ENCODE results near the gene WNT7B. TPM values are rescaled to one million over a fixed set of nuclear protein-coding genes. Genes with fewer than 3 reads are reported as not detected.

The WNT7B gene
- total RNA-seq, 1 donor from 2014 or later: 3.7 TPM

GRCh38 chr22:45910928-45911467 lies 66.0 kb downstream of the WNT7B start:
- no peaks in the 10 kb centered on the region for H3K36me3 Mint-ChIP-seq (ENCODE audit: insufficient read depth)
- H3K4me1 Mint-ChIP-seq (ENCODE audit: low read depth): peaks cover under 1% of the 10 kb centered on the region
- no peak overlapping the region for H3K27ac Mint-ChIP-seq
- DNase-seq (ENCODE audit: low spot score, unreplicated experiment): no peak
- H3K9me3 Mint-ChIP-seq (ENCODE audit: low read depth): no peaks in the 10 kb centered on the region
- no peak for TF ChIP-seq CTCF (IDR thresholded peaks at IDR 0.05; ENCODE audit: unreplicated experiment)
- peaks cover 20% of the 10 kb centered on the region for H3K27me3 Mint-ChIP-seq
- no peak overlapping the region for H3K4me3 Mint-ChIP-seq (ENCODE audit: low read depth)

DNA sequence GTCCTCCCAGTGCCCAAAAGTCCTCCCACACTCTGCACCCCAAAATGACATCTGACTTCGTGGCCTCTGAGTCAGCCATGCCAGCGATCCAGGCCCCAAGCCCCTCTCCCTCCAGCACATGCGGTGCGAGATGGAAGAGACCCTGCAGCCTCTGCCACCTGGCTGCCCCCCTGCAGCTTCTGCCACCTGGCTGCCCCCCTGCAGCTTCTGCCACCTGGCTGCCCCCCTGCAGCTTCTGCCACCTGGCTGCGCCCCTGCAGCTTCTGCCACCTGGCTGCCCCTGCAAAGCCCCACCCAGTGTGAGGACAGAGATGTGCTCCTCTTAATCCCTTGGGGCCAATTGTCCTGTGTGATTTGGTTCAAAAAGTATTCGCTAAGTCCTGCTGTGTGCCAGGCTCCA lies 68.0 kb downstream of the WNT7B start:
- Mint-ChIP-seq H3K36me3 (ENCODE audit: insufficient read depth) (no peaks in the 10 kb centered on the region), H3K4me3 (ENCODE audit: low read depth) (no peak overlapping the region), H3K4me1 (ENCODE audit: low read depth) (peaks cover 6% of the 10 kb centered on the region), H3K9me3 (ENCODE audit: low read depth) (no peaks in the 10 kb centered on the region), H3K27me3 (peaks cover 17% of the 10 kb centered on the region), H3K27ac (no peak overlapping the region)
- DNase-seq (ENCODE audit: low spot score, unreplicated experiment): no peak
- TF ChIP-seq CTCF (IDR thresholded peaks at IDR 0.05; ENCODE audit: unreplicated experiment): no peak

GRCh38 chr22:45907996-45908395 lies 69.0 kb downstream of the WNT7B start:
- Mint-ChIP-seq H3K27me3 (peaks cover 13% of the 10 kb centered on the region), H3K36me3 (ENCODE audit: insufficient read depth) (no peaks in the 10 kb centered on the region), H3K4me3 (ENCODE audit: low read depth) (no peak overlapping the region), H3K27ac (no peak overlapping the region), H3K4me1 (ENCODE audit: low read depth) (peaks cover 8% of the 10 kb centered on the region), H3K9me3 (ENCODE audit: low read depth) (no peaks in the 10 kb centered on the region)
- no peak for DNase-seq (ENCODE audit: low spot score, unreplicated experiment)
- TF ChIP-seq CTCF (IDR thresholded peaks at IDR 0.05; ENCODE audit: unreplicated experiment): no peak

DNA sequence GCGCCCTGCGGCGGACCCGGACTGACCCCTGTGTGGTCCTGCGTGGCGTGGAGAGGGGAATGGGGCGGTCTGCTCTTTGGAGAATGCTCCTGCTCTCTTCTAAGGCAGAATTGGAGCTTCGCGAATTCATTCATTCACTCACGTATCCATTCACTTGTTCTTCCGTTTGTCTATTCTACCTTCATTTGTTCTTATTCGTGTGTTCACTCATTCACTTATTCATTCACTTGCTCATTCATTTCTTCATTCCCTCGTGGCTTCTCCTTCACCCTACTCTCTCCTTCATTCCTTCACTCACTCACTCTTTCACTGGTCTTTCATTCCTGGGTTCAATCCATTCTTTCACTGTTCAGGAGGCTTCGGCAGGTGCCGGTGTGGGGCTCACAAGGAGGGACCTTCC lies 69.6 kb downstream of the WNT7B start:
- H3K4me3 Mint-ChIP-seq (ENCODE audit: low read depth): no peak overlapping the region
- H3K27me3 Mint-ChIP-seq: peaks cover 13% of the 10 kb centered on the region
- H3K4me1 Mint-ChIP-seq (ENCODE audit: low read depth): peaks cover 8% of the 10 kb centered on the region
- TF ChIP-seq CTCF (IDR thresholded peaks at IDR 0.05; ENCODE audit: unreplicated experiment): no peak
- no peak for DNase-seq (ENCODE audit: low spot score, unreplicated experiment)
- H3K36me3 Mint-ChIP-seq (ENCODE audit: insufficient read depth): no peaks in the 10 kb centered on the region
- no peaks in the 10 kb centered on the region for H3K9me3 Mint-ChIP-seq (ENCODE audit: low read depth)
- H3K27ac Mint-ChIP-seq: no peak overlapping the region

DNA sequence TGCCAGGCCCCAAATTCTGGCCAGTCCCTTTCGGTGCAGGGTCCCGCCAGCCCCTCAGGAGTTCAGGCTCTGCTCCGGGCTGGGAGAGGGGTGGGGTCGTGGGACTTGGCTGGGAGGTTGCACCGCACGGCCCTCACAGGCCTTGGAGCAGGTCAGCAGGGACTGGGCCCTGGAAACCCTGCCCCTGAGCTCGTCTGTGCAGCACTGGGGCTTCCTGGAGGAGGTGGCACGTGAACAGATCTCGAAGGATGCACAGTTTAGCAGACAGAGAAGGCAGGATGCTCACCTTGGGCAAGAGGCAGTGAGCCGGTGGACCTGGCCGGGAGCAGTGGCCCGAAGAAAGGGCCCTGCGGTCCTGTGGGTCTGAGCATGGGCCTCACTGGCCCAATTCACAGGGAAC lies 70.0 kb downstream of the WNT7B start:
- H3K4me1 Mint-ChIP-seq (ENCODE audit: low read depth): peaks cover 8% of the 10 kb centered on the region

More for the DNA sequence above, 70.0 kb downstream of the WNT7B start:
- Mint-ChIP-seq H3K4me3 (ENCODE audit: low read depth) (no peak overlapping the region), H3K27me3 (peaks cover 13% of the 10 kb centered on the region), H3K36me3 (ENCODE audit: insufficient read depth) (no peaks in the 10 kb centered on the region), H3K27ac (no peak overlapping the region), H3K9me3 (ENCODE audit: low read depth) (no peaks in the 10 kb centered on the region)
- DNase-seq (ENCODE audit: low spot score, unreplicated experiment): no peak
- no peak for TF ChIP-seq CTCF (IDR thresholded peaks at IDR 0.05; ENCODE audit: unreplicated experiment)

Measured in progenitor cell of endocrine pancreas (in vitro differentiated cells).